ENCODE data around the gene FRK. TPM values are rescaled to one million over a fixed set of nuclear protein-coding genes. Genes with fewer than 3 reads are reported as not detected.
"Not testable (repeated sequence)": the region's sequence is repeated elsewhere in the genome, so short reads cannot be mapped to it uniquely, and the experiment has no call there.

FRK gene
- total and polyA plus RNA-seq, 8 donors: 1.0 to 23.3 (median 6.2) TPM

DNA sequence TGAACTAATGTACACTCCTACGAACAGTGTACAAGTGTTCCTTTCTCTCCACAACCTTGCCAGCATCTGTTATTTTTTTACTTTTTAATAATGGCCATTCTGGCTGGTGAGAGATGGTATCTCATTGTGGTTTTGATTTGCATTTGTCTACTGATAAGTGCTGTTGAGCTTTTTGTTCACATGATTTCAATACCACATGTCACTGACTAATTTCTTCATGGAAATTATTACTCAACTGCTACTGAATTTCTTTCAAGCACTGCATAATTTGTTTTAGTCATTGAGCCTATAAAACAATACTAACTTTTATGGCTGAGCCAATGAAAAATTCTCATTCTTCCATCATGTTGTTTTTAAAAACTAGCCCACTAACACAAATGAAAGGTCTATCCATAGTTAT is 115.4 kb downstream of the FRK start:
- Histone ChIP-seq H3K9me3 (peaks cover 0 to 6% (median 0%) of the 10 kb centered on the region in 4 donors), H3K4me3 (no peak overlapping the region), H3K27me3 (no peaks in the 10 kb centered on the region), H3K36me3 (peaks cover 0 to 28% (median 19%) of the 10 kb centered on the region in 4 donors), H3K4me1 (peaks cover 0 to 5% (median 0%) of the 10 kb centered on the region in 4 donors), H3K27ac (peak overlapping the region in 1 of 5 donors; percentile 14)
- DNase-seq: no peak
- no peak for TF ChIP-seq POLR2A (IDR thresholded peaks at IDR 0.05)
- TF ChIP-seq POLR2AphosphoS5 (IDR thresholded peaks at IDR 0.05): peak in 2 of 3 donors; percentile 33 to 44
- intact Hi-C loops (cut with DNase I; ENCODE audit: low total_unique reads): no loop called here
- whole genome bisulfite sequencing, 5 donors: 28 to 63% (median 51%) methylated on average over 1 of the region's 1 CpG

GRCh38 chr6:115944829-115945228 is 115.9 kb downstream of the FRK start:
- H3K27ac ChIP-seq; intact Hi-C loops (cut with DNase I; ENCODE audit: low total_unique reads): not testable (repeated sequence)

DNA sequence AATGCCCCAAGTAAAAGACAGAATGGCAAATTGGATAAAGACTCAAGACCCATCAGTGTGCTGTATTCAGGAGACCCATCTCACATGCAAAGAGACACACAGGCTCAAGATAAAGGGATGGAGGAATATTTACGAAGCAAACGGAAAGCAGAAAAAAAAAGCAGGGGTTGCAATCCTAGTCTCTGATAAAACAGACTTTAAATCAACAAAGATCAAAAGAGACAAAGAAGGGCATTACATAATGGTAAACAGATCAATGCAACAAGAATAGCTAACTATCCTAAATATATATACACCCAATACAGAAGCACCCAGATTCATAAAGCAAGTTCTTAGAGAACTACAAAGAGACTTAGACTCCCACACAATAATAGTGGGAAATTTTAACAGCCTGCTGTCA is 123.2 kb downstream of the FRK start:
- H3K4me1 ChIP-seq; H3K4me3 ChIP-seq; H3K27me3 ChIP-seq; DNase-seq; H3K27ac ChIP-seq; H3K9me3 ChIP-seq; intact Hi-C loops (cut with DNase I; ENCODE audit: low total_unique reads): not testable (repeated sequence)
- H3K36me3 ChIP-seq: peaks cover 0 to 15% (median 13%) of the 10 kb centered on the region in 4 donors
- WGBS, 5 donors: 64 to 78% (median 75%) methylated on average over 2 of the region's 2 CpGs

More at GRCh38 chr6:115944829-115945228, 115.9 kb downstream of the FRK start:
- not testable (repeated sequence) for H3K9me3 ChIP-seq, H3K4me1 ChIP-seq, H3K27me3 ChIP-seq, H3K4me3 ChIP-seq, DNase-seq
- H3K36me3 ChIP-seq: peaks cover 0 to 28% (median 19%) of the 10 kb centered on the region in 4 donors

DNA sequence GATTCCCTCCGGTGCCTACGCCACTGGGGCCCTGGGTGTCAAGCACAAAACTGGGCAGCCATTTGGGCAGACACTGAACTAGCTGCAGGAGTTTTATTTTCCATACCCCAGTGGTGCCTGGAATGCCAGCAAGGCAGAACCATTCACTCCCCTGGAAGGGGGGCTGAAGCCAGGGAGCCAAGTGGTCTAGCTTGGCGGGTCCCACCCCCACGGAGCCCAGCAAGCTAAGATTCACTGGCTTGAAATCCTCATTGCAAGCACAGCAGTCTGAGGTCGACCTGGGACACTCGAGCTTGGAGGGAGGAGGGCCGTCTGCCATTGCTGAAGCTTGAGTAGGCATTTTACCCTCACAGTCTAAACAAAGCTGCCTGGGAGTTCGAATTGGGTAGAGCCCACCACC is 125.3 kb downstream of the FRK start:
- H3K27ac ChIP-seq: no peak overlapping the region
- 73 to 92% (median 79%) methylated on average over 4 to 8 of the region's 8 CpGs for WGBS, 5 donors
- no peaks in the 10 kb centered on the region for H3K27me3 ChIP-seq
- no peak overlapping the region for H3K4me3 ChIP-seq
- H3K36me3 ChIP-seq: peaks cover 0 to under 1% (median 0%) of the 10 kb centered on the region in 4 donors
- H3K4me1 ChIP-seq: no peaks in the 10 kb centered on the region
- no peak for DNase-seq
- TF ChIP-seq POLR2AphosphoS5 (IDR thresholded peaks at IDR 0.05) (no peak), POLR2A (IDR thresholded peaks at IDR 0.05) (no peak), EP300 (IDR thresholded peaks at IDR 0.05) (no peak)
- TF ChIP-seq, protein P1, sequence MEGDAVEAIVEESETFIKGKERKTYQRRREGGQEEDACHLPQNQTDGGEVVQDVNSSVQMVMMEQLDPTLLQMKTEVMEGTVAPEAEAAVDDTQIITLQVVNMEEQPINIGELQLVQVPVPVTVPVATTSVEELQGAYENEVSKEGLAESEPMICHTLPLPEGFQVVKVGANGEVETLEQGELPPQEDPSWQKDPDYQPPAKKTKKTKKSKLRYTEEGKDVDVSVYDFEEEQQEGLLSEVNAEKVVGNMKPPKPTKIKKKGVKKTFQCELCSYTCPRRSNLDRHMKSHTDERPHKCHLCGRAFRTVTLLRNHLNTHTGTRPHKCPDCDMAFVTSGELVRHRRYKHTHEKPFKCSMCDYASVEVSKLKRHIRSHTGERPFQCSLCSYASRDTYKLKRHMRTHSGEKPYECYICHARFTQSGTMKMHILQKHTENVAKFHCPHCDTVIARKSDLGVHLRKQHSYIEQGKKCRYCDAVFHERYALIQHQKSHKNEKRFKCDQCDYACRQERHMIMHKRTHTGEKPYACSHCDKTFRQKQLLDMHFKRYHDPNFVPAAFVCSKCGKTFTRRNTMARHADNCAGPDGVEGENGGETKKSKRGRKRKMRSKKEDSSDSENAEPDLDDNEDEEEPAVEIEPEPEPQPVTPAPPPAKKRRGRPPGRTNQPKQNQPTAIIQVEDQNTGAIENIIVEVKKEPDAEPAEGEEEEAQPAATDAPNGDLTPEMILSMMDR (IDR thresholded peaks at IDR 0.05): no peak
- intact Hi-C loops (cut with DNase I; ENCODE audit: low total_unique reads): no loop called here
- no peaks in the 10 kb centered on the region for H3K9me3 ChIP-seq

DNA sequence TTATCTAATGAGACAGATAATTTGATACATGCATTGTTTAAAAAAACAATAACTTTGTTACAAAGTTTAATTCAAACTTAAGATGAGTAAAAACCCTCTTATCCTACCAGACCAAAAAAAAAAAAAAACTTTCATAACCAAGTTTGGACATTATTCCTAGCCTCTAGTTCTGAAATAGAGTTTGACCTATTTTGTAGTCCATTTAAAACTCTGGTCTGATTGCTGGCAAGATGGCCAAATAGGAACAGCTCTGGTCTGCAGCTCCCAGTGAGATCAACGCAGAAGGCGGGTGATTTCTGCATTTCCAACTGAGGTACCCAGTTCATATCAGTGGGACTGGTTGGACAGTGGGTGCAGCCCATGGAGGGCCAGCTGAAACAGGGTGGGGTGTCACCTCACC is 125.9 kb downstream of the FRK start:
- no peak overlapping the region for H3K27ac ChIP-seq
- no peaks in the 10 kb centered on the region for H3K27me3 ChIP-seq
- intact Hi-C loops (cut with DNase I; ENCODE audit: low total_unique reads): no loop called here
- no peaks in the 10 kb centered on the region for H3K36me3 ChIP-seq
- no peaks in the 10 kb centered on the region for H3K4me1 ChIP-seq
- WGBS, 5 donors: 78 to 96% (median 95%) methylated on average over 2 of the region's 2 CpGs
- no peak overlapping the region for H3K4me3 ChIP-seq
- TF ChIP-seq POLR2A (IDR thresholded peaks at IDR 0.05): no peak
- TF ChIP-seq, protein P1 (IDR thresholded peaks at IDR 0.05): no peak
- TF ChIP-seq EP300 (IDR thresholded peaks at IDR 0.05): no peak
- TF ChIP-seq POLR2AphosphoS5 (IDR thresholded peaks at IDR 0.05): no peak
- no peak for DNase-seq
- H3K9me3 ChIP-seq: no peaks in the 10 kb centered on the region

- TF ChIP-seq EP300 (IDR thresholded peaks at IDR 0.05) (no peak), POLR2AphosphoS5 (IDR thresholded peaks at IDR 0.05) (no peak), POLR2A (IDR thresholded peaks at IDR 0.05) (no peak)
- TF ChIP-seq, protein P1 (IDR thresholded peaks at IDR 0.05): no peak
- DNase-seq: no peak
- H3K27ac ChIP-seq: no peak overlapping the region
- no peak overlapping the region for H3K4me3 ChIP-seq
- H3K9me3 ChIP-seq: no peaks in the 10 kb centered on the region
- H3K36me3 ChIP-seq: no peaks in the 10 kb centered on the region
- no peaks in the 10 kb centered on the region for H3K27me3 ChIP-seq
- intact Hi-C loops (cut with DNase I; ENCODE audit: low total_unique reads): no loop called here
- no peaks in the 10 kb centered on the region for H3K4me1 ChIP-seq
- 84 to 91% (median 88%) methylated on average over 3 of the region's 3 CpGs for WGBS, 5 donors
Observed at GRCh38 chr6:115934145-115934544, 126.5 kb downstream of the FRK start.

All from stomach (tissue), 9 donors.